IMR-90 (cell line): ENCODE measurements around the gene VKORC1L1. TPM values are rescaled to one million over a fixed set of nuclear protein-coding genes. Genes with fewer than 3 reads are reported as not detected.
A peak's percentile ranks its signal among the peaks of the same experiment; 100 is the strongest.

Source experiments
- ATAC-seq: fragments of 200-7000 bp; cut with Tn5 transposase; 2 replicates; pipeline ENCODE4 v1.9.1; 2020; ENCODE audit warnings: low read depth, mild to moderate bottlenecking, moderate library complexity
- BruUV-seq: library from RNA; stranded (reverse); fragments of 400-500 nt; replicated peaks from 2 replicates; lab custom pipeline; 2021; lab: Mats Ljungman, UMichigan
- CTCF ChIA-PET: fragments of 300-600 bp; formaldehyde crosslinking; extraction: SDS; loops from one replicate; lab custom pipeline; 2021; ENCODE audit warnings: antibody characterized with exemption; lab: Yijun Ruan, JAX
- POLR2A ChIA-PET: fragments of 300-600 bp; sonication (Branson Sonifier 250); formaldehyde crosslinking; loops from one replicate; lab custom pipeline; 2022; ENCODE audit warnings: antibody characterized with exemption; ENCODE audit not compliant: unreplicated experiment; lab: Charles Lee
- DNase-seq: peaks from one replicate; pipeline ENCODE4 v3.0.0; 2013
- H2AFZ ChIP-seq: replicated peaks from 2 replicates; pipeline ENCODE3; 2013; ENCODE audit warnings: low read length, mild to moderate bottlenecking; ENCODE audit not compliant: poor library complexity
- H2AK5ac ChIP-seq: 2 replicates; pipeline ENCODE4 v1.6.1; 2013; ENCODE audit warnings: low read depth, low read length, inconsistent platforms
- H2AK9ac ChIP-seq: replicated peaks from 2 replicates; pipeline ENCODE3; 2013; ENCODE audit warnings: mild to moderate bottlenecking, low read depth, low read length, moderate library complexity; ENCODE audit not compliant: poor library complexity
- H2BK120ac ChIP-seq: 2 replicates; pipeline ENCODE4 v1.6.1; 2013; ENCODE audit warnings: low read depth, low read length, inconsistent platforms
- H2BK15ac ChIP-seq: 3 replicates; pipeline ENCODE4 v1.6.1; 2013; ENCODE audit warnings: low read depth, low read length, inconsistent platforms
- H2BK20ac ChIP-seq: 2 replicates; pipeline ENCODE4 v1.6.1; 2013; ENCODE audit warnings: low read depth, mild to moderate bottlenecking, inconsistent platforms, low read length, moderate library complexity
- H2BK5ac ChIP-seq: 2 replicates; pipeline ENCODE4 v1.6.1; 2013; ENCODE audit warnings: mild to moderate bottlenecking, low read depth, low read length, inconsistent platforms; ENCODE audit not compliant: poor library complexity, severe bottlenecking
- H3K14ac ChIP-seq: replicated peaks from 2 replicates; pipeline ENCODE4 v1.6.1; 2013; ENCODE audit warnings: low read depth, low read length, inconsistent platforms
- H3K18ac ChIP-seq: 2 replicates; pipeline ENCODE4 v1.6.1; 2013; ENCODE audit warnings: low read depth, low read length, control low read depth
- H3K23ac ChIP-seq: 2 replicates; pipeline ENCODE4 v1.6.1; 2013; ENCODE audit warnings: low read depth, low read length, inconsistent platforms
- H3K27ac ChIP-seq: 2 replicates; pipeline ENCODE4 v1.5.1; 2013; ENCODE audit warnings: mild to moderate bottlenecking, control low read depth, low read length; ENCODE audit not compliant: insufficient read depth
- H3K27me3 ChIP-seq: 2 replicates; pipeline ENCODE4 v1.6.1; 2013; ENCODE audit warnings: low read length; ENCODE audit not compliant: control insufficient read depth, insufficient read depth
- H3K36me3 ChIP-seq: 2 replicates; pipeline ENCODE4 v1.6.1; 2013; ENCODE audit warnings: low read length, mixed read lengths; ENCODE audit not compliant: control insufficient read depth, insufficient read depth
- H3K4ac ChIP-seq: 2 replicates; pipeline ENCODE4 v1.6.1; 2013; ENCODE audit warnings: low read depth, low read length, inconsistent platforms
- H3K4me1 ChIP-seq: 2 replicates; pipeline ENCODE4 v1.6.1; 2013; ENCODE audit warnings: low read length, mixed read lengths; ENCODE audit not compliant: control insufficient read depth, insufficient read depth
- H3K4me2 ChIP-seq: 2 replicates; pipeline ENCODE4 v1.6.1; 2013; ENCODE audit warnings: low read depth, mild to moderate bottlenecking, control low read depth, low read length, moderate library complexity
- H3K4me3 ChIP-seq: 2 replicates; pipeline ENCODE4 v1.5.1; 2013; ENCODE audit warnings: low read depth, mild to moderate bottlenecking, control low read depth, low read length, moderate library complexity; ENCODE audit not compliant: insufficient read depth
- H3K56ac ChIP-seq: 2 replicates; pipeline ENCODE4 v1.6.1; 2013; ENCODE audit warnings: low read length, inconsistent platforms; ENCODE audit not compliant: insufficient read depth; ENCODE audit errors: extremely low read depth
- H3K79me1 ChIP-seq, 2 experiments: 2 replicates each; pipeline ENCODE4 v1.6.1; 2013; ENCODE audit warnings: low read length in 2 of 2, inconsistent platforms in 1 of 2, low read depth in 1 of 2
- H3K9ac ChIP-seq: 2 replicates; pipeline ENCODE4 v1.6.1; 2013; ENCODE audit warnings: low read depth, low read length, control low read depth
- H3K9me1 ChIP-seq: 2 replicates; pipeline ENCODE4 v1.6.1; 2013; ENCODE audit warnings: low read length, inconsistent platforms; ENCODE audit not compliant: insufficient read depth
- H3K9me3 ChIP-seq: 2 replicates; pipeline ENCODE4 v1.6.1; 2013; ENCODE audit warnings: low read length; ENCODE audit not compliant: control insufficient read depth, insufficient read depth
- H4K20me1 ChIP-seq: 2 replicates; pipeline ENCODE4 v1.6.1; 2013; ENCODE audit warnings: low read length, inconsistent platforms; ENCODE audit not compliant: insufficient read depth
- H4K5ac ChIP-seq: 2 replicates; pipeline ENCODE4 v1.6.1; 2013; ENCODE audit warnings: mild to moderate bottlenecking, low read depth, low read length, control low read depth
- H4K8ac ChIP-seq, 2 experiments: 2 replicates each; pipeline ENCODE4 v1.6.1; 2013; ENCODE audit warnings: low read depth in 2 of 2, low read length in 2 of 2, control low read depth in 1 of 2, inconsistent platforms in 1 of 2
- H4K91ac ChIP-seq: 2 replicates; pipeline ENCODE4 v1.6.1; 2013; ENCODE audit warnings: low read depth, low read length, inconsistent platforms; ENCODE audit not compliant: insufficient read depth
- BHLHE40 ChIP-seq: fragments of 150-350 bp; IDR thresholded peaks from 2 replicates; pipeline ENCODE4 v1.6.1; 2016; ENCODE audit warnings: mild to moderate bottlenecking, low read depth, low read length
- CEBPB ChIP-seq: IDR thresholded peaks from 2 replicates; pipeline ENCODE4 v1.6.1; 2012; ENCODE audit warnings: low read depth, low read length, improper control_type of control experiment
- FOS ChIP-seq: fragments of 150-350 bp; IDR thresholded peaks from 2 replicates; pipeline ENCODE4 v1.6.1; 2016; ENCODE audit warnings: low read depth, low read length
- MAFK ChIP-seq: IDR thresholded peaks from 2 replicates; pipeline ENCODE4 v1.6.1; 2012; ENCODE audit warnings: low read depth, low read length, improper control_type of control experiment
- MAZ ChIP-seq: IDR thresholded peaks from 2 replicates; pipeline ENCODE4 v1.6.1; 2012; ENCODE audit warnings: low read depth, mild to moderate bottlenecking, low read length, improper control_type of control experiment, moderate library complexity, borderline replicate concordance
- MXI1 ChIP-seq: IDR thresholded peaks from 2 replicates; pipeline ENCODE4 v1.6.1; 2012; ENCODE audit warnings: low read depth, mild to moderate bottlenecking, low read length, moderate library complexity, borderline replicate concordance
- NFE2L2 ChIP-seq: fragments of 150-350 bp; IDR thresholded peaks from 2 replicates; pipeline ENCODE4 v1.6.1; 2016; ENCODE audit warnings: low read depth, mild to moderate bottlenecking, low read length
- POLR2A ChIP-seq: IDR thresholded peaks from 2 replicates; pipeline ENCODE4 v1.6.1; 2012; ENCODE audit warnings: mild to moderate bottlenecking, low read depth, low read length
- RCOR1 ChIP-seq: IDR thresholded peaks from 2 replicates; pipeline ENCODE4 v1.6.1; 2012; ENCODE audit warnings: mild to moderate bottlenecking, low read length, improper control_type of control experiment; ENCODE audit not compliant: insufficient replicate concordance
- RFX5 ChIP-seq: IDR thresholded peaks from 2 replicates; pipeline ENCODE4 v1.8.0; 2012; ENCODE audit warnings: low read depth, mild to moderate bottlenecking, low read length, moderate library complexity
- SMC3 ChIP-seq: fragments of 150-350 bp; IDR thresholded peaks from 2 replicates; pipeline ENCODE4 v1.6.1; 2016; ENCODE audit warnings: low read depth, mild to moderate bottlenecking, antibody characterized with exemption, low read length, moderate library complexity
- WGBS, 2 experiments: methylation state at CpG; one replicate each; pipeline versions ENCODE4 v1.1.5 to v1.1.7; 2013; ENCODE audit warnings: missing lambda C conversion rate in 2 of 2; ENCODE audit not compliant: insufficient read length in 1 of 2; ENCODE audit errors: extremely low coverage in 2 of 2; 5-methylcytosine and 5-hydroxymethylcytosine counted together
- dilution Hi-C: fragments of 300-500 bp; cut with HindIII; formaldehyde crosslinking; loops from one replicate; pipeline ENCODE4 v1.14.3; 2018; ENCODE audit warnings: low sequenced_read_pairs; ENCODE audit not compliant: unreplicated experiment
- in situ Hi-C: fragments of 300-500 bp; cut with MboI; formaldehyde crosslinking; loops from 3 replicates; pipeline ENCODE4 v1.14.3; 2019; ENCODE audit warnings: low sequenced_read_pairs, inconsistent platforms, mixed read lengths
- intact Hi-C: fragments of 100-400 bp; cut with micrococcal nuclease; formaldehyde crosslinking; loops from 2 replicates; pipeline ENCODE4 v1.10.0; 2022
- polyA plus RNA-seq, 3 experiments: library from polyadenylated mRNA; depleted of rRNA; stranded (reverse); fragments of >200 nt; gene quantifications; 2 replicates each; pipeline ENCODE4 v1.2.3, GENCODE V29; 2012; ENCODE audit warnings: low replicate concordance in 1 of 3
- total RNA-seq: library from RNA; depleted of rRNA; stranded (reverse); fragments of >200 nt; gene quantifications from 2 replicates; pipeline ENCODE4 v1.2.3, GENCODE V29; 2012
- TF ChIP-seq, protein P1 (sequence below): conservative IDR thresholded peaks from 2 replicates; pipeline ENCODE4 v1.5.1; 2012; ENCODE audit warnings: mild to moderate bottlenecking, low read depth, low read length, improper control_type of control experiment
- TF ChIP-seq, protein P2 (sequence below): fragments of 150-350 bp; IDR thresholded peaks from 2 replicates; pipeline ENCODE4 v1.6.1; 2016; ENCODE audit warnings: low read depth, mild to moderate bottlenecking, low read length, moderate library complexity, borderline replicate concordance
- TF ChIP-seq, protein P3 (sequence below): fragments of 150-350 bp; IDR thresholded peaks from 2 replicates; pipeline ENCODE4 v1.6.1; 2017; ENCODE audit warnings: mild to moderate bottlenecking, antibody characterized with exemption, low read length, low read depth

The VKORC1L1 gene
- total and polyA plus RNA-seq, 2 of the 4 experiments (the other 2 are of a cell fraction): 12.5 to 14.5 TPM

DNA sequence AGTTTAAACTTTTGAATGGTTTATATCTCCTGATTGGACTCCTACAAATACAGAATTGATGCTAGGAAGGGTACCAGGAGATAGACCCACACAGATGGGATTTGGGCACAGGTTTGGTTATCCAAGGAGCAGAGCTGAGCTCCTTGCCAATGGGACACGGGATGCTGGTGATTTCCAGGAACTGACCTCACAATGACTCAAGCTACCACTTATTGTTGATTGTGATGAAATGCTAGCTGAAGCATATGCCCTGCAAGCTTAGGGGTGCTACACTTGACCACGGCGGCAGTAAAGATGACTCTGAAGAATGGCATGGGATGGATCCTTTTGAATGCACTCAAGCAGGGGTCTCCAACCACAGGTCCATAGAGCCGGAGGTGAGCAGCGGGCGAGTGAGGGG, 45.5 kb upstream of the VKORC1L1 start:
- no peak overlapping the region for H3K23ac ChIP-seq
- no peak overlapping the region for H4K91ac ChIP-seq
- H3K27ac ChIP-seq: no peak overlapping the region
- peak; percentile 42 for DNase-seq
- CTCF ChIA-PET: no interaction called here
- no peak overlapping the region for H3K4me3 ChIP-seq
- no TSS peak for BruUV-seq
- no peaks in the 10 kb centered on the region for H3K9me1 ChIP-seq
- intact Hi-C loops (no loop called here), dilution Hi-C loops (no loop called here), in situ Hi-C loops (no loop called here)
- H3K9me3 ChIP-seq: no peaks in the 10 kb centered on the region
- no peak overlapping the region for H3K14ac ChIP-seq
- H3K36me3 ChIP-seq: no peaks in the 10 kb centered on the region
- H3K56ac ChIP-seq: no peak overlapping the region
- H2AK5ac ChIP-seq: no peak overlapping the region
- no peak overlapping the region for H2BK5ac ChIP-seq
- ATAC-seq: no peak
- no peak for TF ChIP-seq POLR2A
- no peak for TF ChIP-seq MAZ
- TF ChIP-seq, protein P1, sequence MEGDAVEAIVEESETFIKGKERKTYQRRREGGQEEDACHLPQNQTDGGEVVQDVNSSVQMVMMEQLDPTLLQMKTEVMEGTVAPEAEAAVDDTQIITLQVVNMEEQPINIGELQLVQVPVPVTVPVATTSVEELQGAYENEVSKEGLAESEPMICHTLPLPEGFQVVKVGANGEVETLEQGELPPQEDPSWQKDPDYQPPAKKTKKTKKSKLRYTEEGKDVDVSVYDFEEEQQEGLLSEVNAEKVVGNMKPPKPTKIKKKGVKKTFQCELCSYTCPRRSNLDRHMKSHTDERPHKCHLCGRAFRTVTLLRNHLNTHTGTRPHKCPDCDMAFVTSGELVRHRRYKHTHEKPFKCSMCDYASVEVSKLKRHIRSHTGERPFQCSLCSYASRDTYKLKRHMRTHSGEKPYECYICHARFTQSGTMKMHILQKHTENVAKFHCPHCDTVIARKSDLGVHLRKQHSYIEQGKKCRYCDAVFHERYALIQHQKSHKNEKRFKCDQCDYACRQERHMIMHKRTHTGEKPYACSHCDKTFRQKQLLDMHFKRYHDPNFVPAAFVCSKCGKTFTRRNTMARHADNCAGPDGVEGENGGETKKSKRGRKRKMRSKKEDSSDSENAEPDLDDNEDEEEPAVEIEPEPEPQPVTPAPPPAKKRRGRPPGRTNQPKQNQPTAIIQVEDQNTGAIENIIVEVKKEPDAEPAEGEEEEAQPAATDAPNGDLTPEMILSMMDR: no peak
- TF ChIP-seq MAFK: no peak
- no peak for TF ChIP-seq BHLHE40
- no peak for TF ChIP-seq NFE2L2
- no peak for TF ChIP-seq CEBPB
- TF ChIP-seq RFX5: no peak
- TF ChIP-seq, protein P2, sequence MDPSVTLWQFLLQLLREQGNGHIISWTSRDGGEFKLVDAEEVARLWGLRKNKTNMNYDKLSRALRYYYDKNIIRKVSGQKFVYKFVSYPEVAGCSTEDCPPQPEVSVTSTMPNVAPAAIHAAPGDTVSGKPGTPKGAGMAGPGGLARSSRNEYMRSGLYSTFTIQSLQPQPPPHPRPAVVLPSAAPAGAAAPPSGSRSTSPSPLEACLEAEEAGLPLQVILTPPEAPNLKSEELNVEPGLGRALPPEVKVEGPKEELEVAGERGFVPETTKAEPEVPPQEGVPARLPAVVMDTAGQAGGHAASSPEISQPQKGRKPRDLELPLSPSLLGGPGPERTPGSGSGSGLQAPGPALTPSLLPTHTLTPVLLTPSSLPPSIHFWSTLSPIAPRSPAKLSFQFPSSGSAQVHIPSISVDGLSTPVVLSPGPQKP: no peak
- TF ChIP-seq FOS: no peak
- no peak for TF ChIP-seq SMC3
- TF ChIP-seq RCOR1: no peak
- no peak for TF ChIP-seq MXI1
- TF ChIP-seq, protein P3, sequence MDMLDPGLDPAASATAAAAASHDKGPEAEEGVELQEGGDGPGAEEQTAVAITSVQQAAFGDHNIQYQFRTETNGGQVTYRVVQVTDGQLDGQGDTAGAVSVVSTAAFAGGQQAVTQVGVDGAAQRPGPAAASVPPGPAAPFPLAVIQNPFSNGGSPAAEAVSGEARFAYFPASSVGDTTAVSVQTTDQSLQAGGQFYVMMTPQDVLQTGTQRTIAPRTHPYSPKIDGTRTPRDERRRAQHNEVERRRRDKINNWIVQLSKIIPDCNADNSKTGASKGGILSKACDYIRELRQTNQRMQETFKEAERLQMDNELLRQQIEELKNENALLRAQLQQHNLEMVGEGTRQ: no peak
- no peaks in the 10 kb centered on the region for H3K27me3 ChIP-seq
- no peak overlapping the region for H4K8ac ChIP-seq
- no peak overlapping the region for H2AFZ ChIP-seq
- no peak overlapping the region for H4K5ac ChIP-seq
- no peak overlapping the region for H2BK20ac ChIP-seq
- H2BK120ac ChIP-seq: no peak overlapping the region
- H3K4me2 ChIP-seq: no peak overlapping the region
- H3K79me1 ChIP-seq: no peaks in the 10 kb centered on the region
- H2AK9ac ChIP-seq: no peak overlapping the region
- no peak overlapping the region for H3K18ac ChIP-seq
- no peak overlapping the region for H3K4ac ChIP-seq
- no peak overlapping the region for H2BK15ac ChIP-seq
- no peaks in the 10 kb centered on the region for H3K4me1 ChIP-seq
- H4K20me1 ChIP-seq: no peaks in the 10 kb centered on the region
- no peak overlapping the region for H3K9ac ChIP-seq
- POLR2A ChIA-PET: no interaction called here
- 90% methylated on average over 2 of the region's 6 CpGs; no CpG with 5 or more reads in 1 of the 2 experiments for WGBS, 2 experiments
